Measurements from ENCODE around the gene IDUA.

- TF ChIP-seq ZNF274 (IDR thresholded peaks at IDR 0.05; ENCODE audit: low read depth, low read length) = no peak
- no peak for TF ChIP-seq YY1 (IDR thresholded peaks at IDR 0.05; ENCODE audit: insufficient read depth, insufficient read length)
- TF ChIP-seq SUZ12 (IDR thresholded peaks at IDR 0.05; ENCODE audit: extremely low read depth, insufficient read depth, insufficient read length) = no peak
Measured at GRCh38 chr4:1015746-1016145, 28.9 kb downstream of the IDUA start.

Data from NT2/D1 (cell line).